Stimulated activated naive CD8-positive, alpha-beta T cell treated with anti-CD3 and anti-CD28 coated beads, Interleukin-15, Interleukin-2, amounts not matched to agents 100 ng/mL and 50 ng/mL, for 24 hours (primary cell): ENCODE data around the gene UAP1L1.
A peak's percentile ranks its signal among the peaks of the same experiment; 100 is the strongest.

Source experiments
- H3K27ac Mint-ChIP-seq: one replicate; pipeline ENCODE4 v1.8.0; 2021; ENCODE audit warnings: mild to moderate bottlenecking, mixed read lengths
- H3K27me3 Mint-ChIP-seq: one replicate; pipeline ENCODE4 v1.8.0; 2021; ENCODE audit warnings: mixed read lengths
- H3K36me3 Mint-ChIP-seq: one replicate; pipeline ENCODE4 v1.8.0; 2021; ENCODE audit warnings: low read depth, mixed read lengths
- H3K4me1 Mint-ChIP-seq: one replicate; pipeline ENCODE4 v1.8.0; 2021; ENCODE audit warnings: low read depth, mixed read lengths
- H3K4me3 Mint-ChIP-seq: one replicate; pipeline ENCODE4 v1.8.0; 2021; ENCODE audit warnings: mild to moderate bottlenecking, mixed read lengths
- H3K9me3 Mint-ChIP-seq: one replicate; pipeline ENCODE4 v1.8.0; 2021; ENCODE audit warnings: mixed read lengths

Gene UAP1L1

GRCh38 chr9:137086531-137087408 is 9.5 kb downstream of the UAP1L1 start, which contains the start of gene MAN1B1:
MAN1B1 (plus strand) TSS chr9:137086985; CDS start chr9:137087000, 15 bp downstream.
- Mint-ChIP-seq H3K27me3 (no peaks in the 10 kb centered on the region), H3K4me1 (peaks cover 49% of the 10 kb centered on the region), H3K27ac (peak within 1 kb of the TSS; percentile 94), H3K36me3 (peaks cover 14% of the 10 kb centered on the region), H3K9me3 (no peaks in the 10 kb centered on the region), H3K4me3 (peak within 1 kb of the TSS; percentile 90)

GRCh38 chr9:137087409-137087925 is 10.2 kb downstream of the UAP1L1 start:
- Mint-ChIP-seq H3K4me1 (peaks cover 49% of the 10 kb centered on the region), H3K27ac (peak overlapping the region; percentile 79), H3K27me3 (no peaks in the 10 kb centered on the region), H3K36me3 (peaks cover 17% of the 10 kb centered on the region), H3K9me3 (no peaks in the 10 kb centered on the region), H3K4me3 (peak overlapping the region; percentile 86)

GRCh38 chr9:137088121-137088520 is 10.8 kb downstream of the UAP1L1 start:
- Mint-ChIP-seq H3K9me3 (no peaks in the 10 kb centered on the region), H3K4me1 (peaks cover 45% of the 10 kb centered on the region), H3K4me3 (peak overlapping the region; percentile 86), H3K36me3 (peaks cover 23% of the 10 kb centered on the region), H3K27ac (peak overlapping the region; percentile 79), H3K27me3 (no peaks in the 10 kb centered on the region)

- no peak overlapping the region for H3K4me3 Mint-ChIP-seq
- no peaks in the 10 kb centered on the region for H3K27me3 Mint-ChIP-seq
- H3K4me1 Mint-ChIP-seq, result peaks cover 38% of the 10 kb centered on the region
- H3K27ac Mint-ChIP-seq, result peak overlapping the region; percentile 4
- H3K9me3 Mint-ChIP-seq, result no peaks in the 10 kb centered on the region
- H3K36me3 Mint-ChIP-seq, result peaks cover 18% of the 10 kb centered on the region
Measured at GRCh38 chr9:137089232-137089947, 12.1 kb downstream of the UAP1L1 start.

- H3K27ac Mint-ChIP-seq, result peak overlapping the region; percentile 94
- H3K9me3 Mint-ChIP-seq, result no peaks in the 10 kb centered on the region
- peaks cover 27% of the 10 kb centered on the region for H3K36me3 Mint-ChIP-seq
- peaks cover 25% of the 10 kb centered on the region for H3K4me1 Mint-ChIP-seq
- H3K27me3 Mint-ChIP-seq, result no peaks in the 10 kb centered on the region
- peak overlapping the region; percentile 82 for H3K4me3 Mint-ChIP-seq
Measured at GRCh38 chr9:137095664-137096517, 18.6 kb downstream of the UAP1L1 start.

- Mint-ChIP-seq H3K27me3 (no peaks in the 10 kb centered on the region), H3K9me3 (no peaks in the 10 kb centered on the region), H3K4me1 (peaks cover 25% of the 10 kb centered on the region), H3K27ac (no peak overlapping the region), H3K36me3 (peaks cover 27% of the 10 kb centered on the region), H3K4me3 (no peak overlapping the region)
Measured at GRCh38 chr9:137096785-137097546, 19.6 kb downstream of the UAP1L1 start.

- Mint-ChIP-seq H3K9me3 (no peaks in the 10 kb centered on the region), H3K4me3 (no peak overlapping the region), H3K27me3 (no peaks in the 10 kb centered on the region), H3K27ac (no peak overlapping the region), H3K36me3 (peaks cover 20% of the 10 kb centered on the region), H3K4me1 (peaks cover 25% of the 10 kb centered on the region)
Measured at GRCh38 chr9:137097761-137098462, 20.6 kb downstream of the UAP1L1 start.

- no peak overlapping the region for H3K27ac Mint-ChIP-seq
- H3K9me3 Mint-ChIP-seq, result no peaks in the 10 kb centered on the region
- H3K27me3 Mint-ChIP-seq, result no peaks in the 10 kb centered on the region
- peaks cover 18% of the 10 kb centered on the region for H3K36me3 Mint-ChIP-seq
- H3K4me3 Mint-ChIP-seq, result no peak overlapping the region
- H3K4me1 Mint-ChIP-seq, result peaks cover 22% of the 10 kb centered on the region
Measured at GRCh38 chr9:137099231-137099630, 21.9 kb downstream of the UAP1L1 start.

GRCh38 chr9:137103206-137103999 is 26.1 kb downstream of the UAP1L1 start:
- Mint-ChIP-seq H3K27ac (no peak overlapping the region), H3K9me3 (no peaks in the 10 kb centered on the region), H3K4me1 (no peaks in the 10 kb centered on the region), H3K27me3 (no peaks in the 10 kb centered on the region), H3K4me3 (no peak overlapping the region), H3K36me3 (peaks cover 12% of the 10 kb centered on the region)

- Mint-ChIP-seq H3K4me3 (no peak overlapping the region), H3K36me3 (peaks cover 11% of the 10 kb centered on the region), H3K27ac (no peak overlapping the region), H3K27me3 (no peaks in the 10 kb centered on the region), H3K4me1 (no peaks in the 10 kb centered on the region), H3K9me3 (no peaks in the 10 kb centered on the region)
Measured at GRCh38 chr9:137105814-137106661, 28.7 kb downstream of the UAP1L1 start.

- H3K4me3 Mint-ChIP-seq, result no peak overlapping the region
- no peaks in the 10 kb centered on the region for H3K9me3 Mint-ChIP-seq
- H3K27ac Mint-ChIP-seq, result no peak overlapping the region
- H3K36me3 Mint-ChIP-seq, result peaks cover 11% of the 10 kb centered on the region
- H3K4me1 Mint-ChIP-seq, result no peaks in the 10 kb centered on the region
- H3K27me3 Mint-ChIP-seq, result no peaks in the 10 kb centered on the region
Measured at GRCh38 chr9:137106662-137107250, 29.4 kb downstream of the UAP1L1 start.
